ENCODE data around the gene LENG1. TPM values are rescaled to one million over a fixed set of nuclear protein-coding genes. Genes with fewer than 3 reads are reported as not detected.
"Not testable (repeated sequence)": the region's sequence is repeated elsewhere in the genome, so short reads cannot be mapped to it uniquely, and the experiment has no call there.

The LENG1 gene
- total RNA-seq, 1 donor from 2014 or later = 8.9 TPM

DNA sequence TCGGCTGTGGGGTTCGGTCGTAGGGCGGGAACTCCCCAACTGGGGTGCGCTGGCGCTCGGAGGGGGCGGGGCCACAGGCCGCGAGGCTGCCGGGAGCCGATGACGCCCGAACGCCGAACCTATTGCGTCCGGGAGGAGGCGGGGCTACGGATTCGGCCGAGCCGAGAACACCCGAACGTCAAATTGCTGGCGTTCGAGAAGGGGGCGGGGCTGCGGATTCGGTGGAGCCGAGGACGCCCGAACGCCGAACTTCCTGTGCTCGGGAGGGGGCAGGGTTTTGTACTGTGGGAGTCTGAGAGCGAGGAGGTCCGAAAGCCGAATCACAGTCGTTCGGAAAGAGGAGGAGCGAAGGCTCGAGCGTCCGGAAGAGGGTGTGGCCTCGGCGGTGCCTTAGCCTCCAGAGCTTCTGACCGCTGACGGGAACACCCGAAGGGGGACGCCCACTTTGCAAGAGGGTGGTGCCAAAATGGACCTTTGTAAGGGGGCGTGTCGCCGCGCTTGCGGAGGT, 31.0 kb upstream of the LENG1 start:
- intact Hi-C loops (cut with micrococcal nuclease) = loop anchor here (1.0 to 5.0 kb wide), 11 partner anchors 10 to 1951 kb away; partner anchors contain the start of genes CNOT3, LENG1, MYADM and NDUFA3

DNA sequence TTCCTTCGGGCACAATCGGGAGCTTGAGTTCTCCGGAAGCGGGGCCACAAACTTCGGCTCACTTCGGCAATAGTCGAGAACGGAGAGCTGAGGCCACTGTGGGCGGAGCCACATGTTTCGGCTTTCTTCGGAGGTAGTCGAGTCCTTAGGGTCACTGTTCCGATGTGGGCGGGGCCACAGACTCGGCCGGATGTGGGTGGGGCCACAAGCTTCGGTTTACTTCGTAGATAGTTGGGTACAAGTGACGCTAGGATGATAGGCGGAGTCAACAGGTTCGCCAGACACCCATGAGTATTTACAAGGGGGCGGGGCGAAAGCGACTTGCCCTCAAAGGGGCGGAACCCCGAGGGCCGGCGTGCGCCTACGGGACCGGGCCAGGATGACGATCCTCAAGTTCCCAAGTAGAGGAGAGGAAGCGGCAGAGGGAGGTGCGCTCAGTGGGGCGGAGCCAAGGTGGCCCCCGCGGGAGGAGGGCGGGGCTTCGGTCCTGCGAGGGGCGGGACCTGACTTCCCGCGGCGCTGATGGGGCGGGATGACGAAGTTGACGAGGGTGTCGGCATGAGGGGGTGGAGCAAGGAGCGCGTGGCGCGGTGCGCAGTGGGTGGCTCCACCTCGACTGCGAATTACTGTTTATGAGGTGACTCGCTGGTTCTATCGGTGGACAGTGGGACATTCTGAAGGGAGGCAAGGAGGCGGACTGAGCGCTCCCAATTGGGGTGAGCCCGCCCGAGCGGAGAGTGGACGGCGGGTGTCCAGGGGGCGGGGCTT, 30.4 kb upstream of the LENG1 start:
- intact Hi-C loops (cut with micrococcal nuclease) = loop anchor here (1.0 to 5.0 kb wide), 17 partner anchors 10 to 1951 kb away; partner anchors contain the start of genes CNOT3, FIZ1, KMT5C and LENG1

DNA sequence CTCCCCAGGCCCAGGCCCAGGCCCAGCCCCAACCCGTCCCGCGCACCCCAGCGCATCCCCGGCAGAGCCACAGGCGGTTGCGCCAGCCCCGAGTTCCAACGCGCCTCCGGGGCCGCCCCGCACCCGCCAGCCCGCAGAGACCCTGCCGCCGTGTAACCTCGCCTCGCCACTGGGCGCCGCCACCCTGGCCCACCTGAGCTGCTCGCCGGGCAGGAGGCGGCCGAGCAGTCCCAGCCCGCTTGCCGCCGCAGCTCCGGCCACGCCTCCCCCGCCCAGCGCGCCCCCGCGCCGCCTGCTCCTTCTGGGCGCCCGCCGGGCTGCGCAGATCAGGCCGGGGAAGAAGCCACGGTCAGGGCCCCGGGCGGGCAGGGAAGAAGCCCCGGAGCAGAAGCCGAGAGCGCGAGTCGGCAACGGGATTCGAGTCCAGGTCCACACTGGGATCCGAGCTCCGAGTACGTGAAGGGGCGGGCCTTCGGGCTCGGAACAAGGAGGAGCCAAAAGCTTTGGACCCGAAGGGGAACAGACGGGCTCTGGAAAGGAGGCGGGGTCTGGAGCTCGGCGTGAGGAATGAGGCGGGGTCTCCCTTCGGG, 29.7 kb upstream of the LENG1 start, which contains the start of gene MBOAT7:
Gene MBOAT7 (minus strand): TSS at position 436 of the 590 bp plus-strand sequence. CDS start 1,072 bp downstream, outside the sequence.
- intact Hi-C loops (cut with micrococcal nuclease) = loop anchor here (1.0 to 2.0 kb wide), 7 partner anchors 11 to 1932 kb away; partner anchors contain the start of genes FIZ1, KMT5C, LENG8 and ZNF787

DNA sequence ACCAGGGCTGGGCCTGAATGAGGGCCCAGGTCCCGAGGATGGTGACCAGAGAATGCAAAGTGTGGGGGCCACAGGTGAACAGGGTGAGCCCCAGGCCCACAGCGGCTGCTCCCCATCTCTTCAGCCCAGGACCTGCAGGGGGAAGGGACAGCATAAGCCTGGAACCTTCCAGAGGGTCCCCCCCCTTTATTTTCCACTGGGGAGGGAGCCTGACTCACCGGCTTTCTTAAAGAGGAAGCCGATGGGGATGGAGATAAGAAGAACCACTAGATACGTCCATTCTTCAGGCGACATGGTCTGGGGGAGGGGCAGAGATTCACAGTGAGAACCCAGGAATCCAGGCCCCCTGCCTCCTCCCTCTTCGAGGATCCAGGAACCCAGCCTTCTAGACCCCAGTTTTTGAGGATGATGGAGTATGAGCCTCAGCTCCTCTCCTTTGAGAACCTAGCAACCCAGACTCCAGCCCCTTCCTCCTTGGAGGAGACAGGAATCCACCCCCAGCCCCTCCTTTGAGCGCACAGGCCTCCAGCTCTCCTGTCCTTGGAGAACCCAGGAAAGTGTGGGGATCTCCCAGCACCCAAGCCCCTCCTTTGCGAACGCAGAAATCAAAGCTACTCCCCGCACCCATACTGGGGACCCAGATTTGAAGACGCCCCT, 28.8 kb upstream of the LENG1 start:
- intact Hi-C loops (cut with micrococcal nuclease) = loop anchor here (2.0 kb wide), 1 partner anchor 20 kb away; no protein-coding TSS in a partner anchor

DNA sequence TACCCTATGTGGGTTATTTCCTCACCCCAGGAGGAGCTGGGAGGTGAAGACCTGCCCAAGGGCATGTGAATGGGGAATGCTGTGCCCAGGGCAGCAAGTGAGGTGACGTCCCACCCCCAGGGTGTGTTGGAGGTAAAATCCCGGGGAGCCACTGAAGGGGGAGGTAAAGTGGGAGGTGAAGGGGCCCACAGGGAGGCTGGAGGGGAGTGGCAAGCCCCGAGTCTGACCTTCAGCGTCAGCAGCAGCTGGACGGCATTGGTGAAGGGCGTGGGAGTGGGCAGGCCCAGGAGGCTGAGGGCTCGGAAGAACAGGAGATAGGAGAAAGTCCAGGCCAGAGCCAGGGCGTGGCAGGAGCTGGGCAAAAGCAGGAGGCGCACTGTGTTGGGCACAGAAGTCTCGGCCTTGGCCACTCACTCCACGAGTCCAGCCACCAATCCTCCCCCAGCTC, 27.4 kb upstream of the LENG1 start:
- intact Hi-C loops (cut with micrococcal nuclease) = no loop called here

DNA sequence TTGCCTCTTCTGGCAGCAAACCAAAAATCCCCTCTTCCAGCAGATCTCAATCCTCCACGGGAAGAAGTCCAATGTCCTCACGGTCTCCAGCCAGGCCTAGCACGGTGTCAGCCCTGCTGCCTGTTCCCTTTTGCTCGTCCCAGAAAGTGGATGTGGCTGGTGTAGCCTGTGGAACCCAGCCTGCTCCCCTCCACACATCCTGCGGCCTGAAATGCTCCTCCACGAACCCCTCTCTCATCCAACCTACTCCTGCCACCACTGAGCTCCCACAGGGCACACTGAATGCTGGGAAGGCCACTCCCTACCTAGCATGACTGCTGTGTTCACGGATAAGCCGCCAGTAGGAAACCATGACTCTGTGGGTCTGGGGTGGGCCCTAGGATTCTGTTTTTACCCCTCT, 26.8 kb upstream of the LENG1 start:
- intact Hi-C loops (cut with micrococcal nuclease) = no loop called here

DNA sequence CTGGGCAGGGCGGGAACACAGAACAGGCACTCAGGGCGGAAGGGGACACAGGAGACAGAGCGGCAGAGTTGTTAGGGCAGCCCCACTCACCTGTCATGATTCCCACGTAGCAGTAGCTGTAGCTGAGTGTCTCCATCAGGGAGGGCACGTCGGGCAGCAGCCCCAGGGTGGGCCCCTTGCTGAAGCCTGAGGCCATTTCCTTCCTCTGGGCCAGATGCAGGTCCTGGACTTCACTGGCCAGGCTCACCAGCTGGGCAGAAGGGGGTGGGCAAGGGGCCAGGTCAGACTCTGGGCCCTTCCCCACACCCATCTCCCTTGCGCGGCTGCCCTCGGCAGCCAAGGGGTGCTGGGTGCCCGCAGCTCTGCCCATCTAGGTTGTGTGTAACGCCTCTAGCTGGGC, 23.9 kb upstream of the LENG1 start:
- intact Hi-C loops (cut with micrococcal nuclease) = no loop called here

DNA sequence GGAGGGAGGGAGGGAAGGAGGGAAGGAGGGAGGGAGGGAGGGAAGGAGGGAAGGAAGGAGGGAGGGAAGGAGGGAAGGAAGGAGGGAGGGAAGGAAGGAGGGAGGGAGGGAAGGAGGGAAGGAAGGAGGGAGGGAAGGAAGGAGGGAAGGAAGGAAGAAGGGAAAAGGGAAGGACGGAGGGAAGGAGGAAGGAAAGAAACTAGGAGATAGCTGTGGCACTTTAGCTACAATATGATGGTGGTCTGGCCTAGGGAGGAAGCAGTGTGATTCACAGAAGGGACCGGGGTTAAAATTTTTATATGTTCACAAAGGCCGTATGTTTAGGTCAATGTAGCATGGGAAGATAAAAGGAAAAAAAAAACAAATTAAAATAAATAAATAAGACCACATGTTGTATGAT, 22.4 kb upstream of the LENG1 start:
- intact Hi-C loops (cut with micrococcal nuclease) = not testable (repeated sequence)

DNA sequence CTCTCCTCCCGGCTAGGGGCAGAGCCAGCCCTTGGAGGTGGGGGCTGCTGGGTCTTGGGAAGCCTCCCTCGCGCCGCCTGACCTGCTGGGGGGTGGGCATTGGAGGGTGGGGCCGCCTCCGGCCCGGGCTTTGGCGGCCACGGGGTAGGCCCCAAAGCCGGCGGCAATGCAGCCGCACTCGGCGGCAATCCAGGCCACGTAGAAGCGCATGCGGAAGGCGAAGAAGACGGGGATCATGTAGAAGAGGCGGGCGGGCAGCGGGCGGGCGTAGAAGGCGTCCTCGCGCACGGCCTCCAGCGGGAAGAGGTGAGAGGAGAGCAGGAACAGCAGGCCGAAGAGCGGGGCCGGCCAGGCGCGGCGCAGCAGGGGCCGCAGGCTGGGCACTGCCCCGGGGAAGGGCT, 21.2 kb upstream of the LENG1 start:
- intact Hi-C loops (cut with micrococcal nuclease) = no loop called here

DNA sequence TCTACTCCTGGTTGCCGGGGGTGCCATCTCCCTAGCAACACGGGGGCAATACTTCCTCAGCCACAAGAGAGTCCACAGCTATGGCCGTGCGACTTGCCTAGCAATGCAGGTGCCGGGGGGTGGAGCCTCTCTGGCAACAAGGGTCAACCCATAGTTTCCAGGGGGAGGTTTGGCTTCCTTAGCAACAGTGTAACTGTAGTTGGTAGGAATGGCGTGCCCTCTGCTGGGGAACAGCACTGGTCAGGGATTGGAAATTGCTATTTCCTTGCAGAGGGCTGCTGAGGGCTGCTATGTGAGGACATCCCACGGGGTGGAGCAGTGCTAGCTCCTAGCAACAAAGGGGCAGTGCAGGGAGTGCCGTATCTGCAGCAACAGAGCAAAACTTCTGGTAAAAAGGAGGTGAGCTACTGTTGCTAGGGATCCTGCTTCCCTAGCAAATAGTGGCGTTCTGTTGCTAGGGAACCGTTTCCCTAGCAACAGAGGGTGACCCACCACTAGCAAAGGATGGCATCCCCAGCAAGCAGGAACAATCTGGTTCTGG, 20.5 kb upstream of the LENG1 start:
- intact Hi-C loops (cut with micrococcal nuclease) = no loop called here

DNA sequence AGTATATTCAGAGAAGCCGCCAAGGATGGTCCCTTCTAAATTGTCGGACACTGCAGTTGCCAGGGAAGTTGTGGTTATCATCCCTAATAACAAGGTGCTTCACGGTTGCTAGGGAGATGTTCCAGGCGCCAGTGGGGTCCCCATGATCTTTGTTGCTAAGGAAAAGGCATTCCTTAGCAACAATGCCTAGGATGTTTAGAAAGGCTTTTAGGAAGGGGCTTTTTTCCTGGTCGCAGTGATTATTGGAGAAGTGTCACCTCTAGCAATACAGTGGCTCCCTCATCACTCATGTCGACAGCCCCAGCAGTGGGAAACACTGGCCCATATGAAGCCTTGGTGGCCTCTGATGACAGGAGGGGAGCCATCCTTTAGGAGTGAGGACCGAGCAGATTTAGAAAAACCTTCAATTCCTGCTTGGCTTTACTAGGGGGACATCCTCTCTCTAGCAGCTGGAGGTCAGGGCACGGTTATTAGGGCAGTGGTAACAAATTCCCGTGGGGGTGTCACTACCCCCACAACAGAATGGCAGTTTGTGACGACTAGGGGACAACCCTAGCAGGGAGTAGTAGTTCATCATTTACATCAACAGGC, 19.8 kb upstream of the LENG1 start:
- intact Hi-C loops (cut with micrococcal nuclease) = no loop called here

DNA sequence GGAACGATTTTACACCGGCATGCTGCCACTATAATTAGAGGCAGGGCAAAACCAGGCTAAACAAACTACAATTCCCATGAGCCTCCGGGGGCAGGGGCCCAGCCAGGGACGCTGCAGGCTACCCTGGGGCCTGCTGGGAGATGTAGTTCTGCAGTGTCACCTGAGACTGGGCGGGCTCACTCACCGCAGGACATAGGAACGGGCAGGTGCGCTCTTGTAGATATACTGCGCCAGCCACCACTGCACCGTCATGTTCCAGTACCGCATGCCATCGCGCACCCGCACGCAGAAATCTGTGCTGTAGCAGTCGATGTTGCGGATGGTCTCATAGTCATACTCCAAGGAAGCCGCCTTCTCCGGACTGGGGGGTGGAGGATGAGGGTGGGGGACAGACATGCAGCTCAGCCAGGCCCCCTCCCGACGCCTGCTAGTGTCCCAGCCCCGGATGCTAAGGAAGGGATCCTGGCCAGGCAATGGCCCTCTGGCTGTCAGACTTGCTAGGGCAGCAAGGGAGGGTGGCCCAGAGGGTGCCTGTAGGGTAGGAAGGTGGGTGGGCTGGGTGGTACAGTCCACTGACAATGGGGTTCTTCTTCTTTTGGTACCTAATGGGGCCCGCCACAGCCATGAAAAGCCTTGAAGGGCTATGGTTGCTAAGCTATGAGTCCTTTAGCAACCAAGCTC, 19.2 kb upstream of the LENG1 start:
- intact Hi-C loops (cut with micrococcal nuclease) = loop anchor here (1.0 kb wide), 1 partner anchor 11 kb away; the partner anchor contains the start of gene MBOAT7

DNA sequence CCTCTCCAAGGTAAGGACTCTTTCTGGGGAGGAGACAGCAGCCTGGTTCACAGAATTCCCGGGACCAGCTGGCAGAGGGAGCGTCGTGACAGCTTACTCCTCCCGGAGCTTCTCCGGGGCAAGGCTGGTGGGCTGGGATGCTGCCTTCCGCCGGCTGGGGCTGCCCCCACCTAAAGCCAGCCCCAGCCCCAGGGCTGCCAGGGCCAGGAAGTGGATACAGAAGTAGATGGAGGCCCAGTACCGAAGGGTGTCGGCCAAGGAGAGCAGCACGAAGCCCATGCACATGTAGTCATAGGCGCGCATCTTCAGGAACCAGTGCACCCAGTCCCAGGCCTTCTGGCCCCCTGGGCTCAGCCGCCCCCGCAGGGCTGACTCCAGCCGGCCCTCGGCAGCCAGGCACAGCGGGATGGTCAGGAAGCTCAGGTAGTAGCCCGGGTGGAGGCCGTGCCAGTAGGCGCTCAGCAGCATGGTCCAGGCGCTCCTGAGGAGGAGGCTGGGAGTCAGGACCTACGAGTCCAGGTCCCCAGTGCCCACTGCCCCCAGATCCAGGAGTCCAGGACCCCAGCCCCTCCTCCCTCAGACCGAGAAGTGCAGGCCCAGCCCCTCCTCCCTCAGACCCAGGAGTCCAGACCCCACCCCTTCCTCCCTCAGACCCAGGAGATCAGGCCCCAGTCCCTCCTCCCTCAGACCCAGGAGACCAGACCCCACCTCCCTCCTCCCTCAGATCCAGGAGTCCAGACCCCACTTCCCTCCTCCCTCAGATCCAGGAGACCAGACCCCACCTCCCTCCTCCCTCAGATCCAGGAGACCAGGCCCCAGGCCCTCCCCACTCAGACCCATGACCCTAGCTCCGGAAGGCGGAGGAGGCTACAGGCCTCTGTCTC, 14.7 kb upstream of the LENG1 start:
- intact Hi-C loops (cut with micrococcal nuclease) = no loop called here

DNA sequence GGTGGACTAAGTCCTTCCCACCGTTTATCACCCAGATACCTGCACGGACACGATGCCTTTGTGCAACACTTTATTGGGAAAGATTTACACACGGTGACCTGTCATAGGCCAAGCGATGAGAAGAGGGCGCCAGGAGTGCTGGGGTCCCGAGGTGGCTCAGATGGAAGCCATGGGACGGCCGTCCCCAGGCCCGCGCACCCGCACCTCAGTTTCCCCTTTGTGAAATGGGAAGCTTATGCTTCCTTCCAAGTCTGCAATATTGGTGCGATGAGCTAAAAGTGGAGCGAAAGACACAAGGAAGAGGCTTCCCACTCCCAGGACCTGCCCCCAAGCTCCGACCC, 13.8 kb upstream of the LENG1 start:
- intact Hi-C loops (cut with micrococcal nuclease) = no loop called here

DNA sequence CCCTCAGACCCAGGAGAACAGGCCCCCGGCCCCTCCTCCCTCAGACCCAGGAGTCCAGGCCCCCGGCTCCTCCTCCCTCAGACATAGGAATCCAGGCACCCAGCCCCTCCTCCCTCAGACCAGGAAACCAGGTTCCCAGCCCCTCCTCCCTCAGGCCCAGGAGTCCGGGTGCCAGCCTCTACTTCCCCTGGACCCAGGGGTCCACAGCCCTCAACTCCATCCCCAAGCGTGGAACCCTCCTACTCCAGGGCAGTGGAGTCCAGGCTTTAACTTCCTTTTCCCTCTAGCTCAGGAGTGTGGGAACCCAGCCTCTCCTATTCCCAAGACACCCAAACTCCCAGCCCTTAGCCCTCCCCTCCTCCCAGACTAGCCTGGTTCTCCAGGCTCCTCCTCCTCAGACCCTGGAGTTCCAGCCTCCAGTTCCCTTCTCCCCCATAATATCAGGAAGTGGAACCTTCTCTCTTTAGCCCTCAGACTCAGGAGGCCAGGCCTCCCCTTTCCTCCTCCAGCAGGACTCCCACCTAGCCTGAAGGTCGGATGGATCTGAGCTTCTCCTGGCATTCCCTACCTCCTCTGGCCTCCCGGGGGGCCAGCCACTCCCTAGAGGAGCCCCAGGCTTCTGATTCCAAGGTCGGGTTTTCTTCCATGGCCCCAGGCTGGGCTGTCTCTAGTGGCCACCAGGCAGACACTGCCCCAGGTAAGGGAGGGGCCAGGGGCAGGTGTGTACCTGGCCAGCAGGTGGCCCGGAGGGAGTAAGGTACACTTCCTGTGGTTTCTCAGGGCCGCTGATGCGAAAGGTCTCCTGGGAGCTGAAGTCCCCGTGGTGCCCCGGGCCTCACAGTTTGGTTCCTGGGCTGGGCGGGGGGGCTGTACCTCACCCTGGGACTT, 13.2 kb upstream of the LENG1 start, which contains the start of gene TMC4:
Gene TMC4 (minus strand): TSS at position 690 of the 888 bp plus-strand sequence. CDS start 43 bp downstream, at position 647.
- intact Hi-C loops (cut with micrococcal nuclease) = no loop called here

DNA sequence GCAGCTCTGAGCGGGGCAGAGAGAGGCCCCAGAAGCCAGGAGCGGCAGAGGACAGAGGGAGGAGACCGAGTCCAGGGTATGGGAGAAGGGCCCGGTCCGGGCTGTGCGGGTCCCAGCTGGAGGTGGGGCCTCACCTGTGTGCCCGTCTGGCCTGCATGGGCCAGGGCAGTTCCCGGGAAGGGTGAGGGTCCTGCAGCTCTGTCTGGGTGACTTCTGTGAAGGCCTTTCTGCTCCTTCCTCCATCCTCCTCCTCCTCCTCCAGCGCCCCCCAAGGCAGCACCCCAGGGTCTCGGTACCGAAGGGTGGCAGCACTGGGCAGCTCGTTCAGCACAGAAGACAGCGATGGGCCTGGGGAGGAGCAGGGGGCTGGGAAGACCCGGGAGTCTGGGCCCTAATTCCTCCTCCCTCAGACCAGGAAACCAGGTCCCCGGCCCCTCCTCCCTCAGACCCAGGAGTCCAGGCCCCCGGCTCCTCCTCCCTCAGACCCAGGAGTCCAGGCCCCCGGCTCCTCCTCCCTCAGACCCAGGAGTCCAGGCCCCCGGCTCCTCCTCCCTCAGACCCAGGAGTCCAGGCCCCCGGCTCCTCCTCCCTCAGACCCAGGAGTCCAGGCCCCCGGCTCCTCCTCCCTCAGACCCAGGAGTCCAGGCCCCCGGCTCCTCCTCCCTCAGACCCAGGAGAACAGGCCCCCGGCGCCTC, 12.4 kb upstream of the LENG1 start:
- intact Hi-C loops (cut with micrococcal nuclease) = not testable (repeated sequence)

DNA sequence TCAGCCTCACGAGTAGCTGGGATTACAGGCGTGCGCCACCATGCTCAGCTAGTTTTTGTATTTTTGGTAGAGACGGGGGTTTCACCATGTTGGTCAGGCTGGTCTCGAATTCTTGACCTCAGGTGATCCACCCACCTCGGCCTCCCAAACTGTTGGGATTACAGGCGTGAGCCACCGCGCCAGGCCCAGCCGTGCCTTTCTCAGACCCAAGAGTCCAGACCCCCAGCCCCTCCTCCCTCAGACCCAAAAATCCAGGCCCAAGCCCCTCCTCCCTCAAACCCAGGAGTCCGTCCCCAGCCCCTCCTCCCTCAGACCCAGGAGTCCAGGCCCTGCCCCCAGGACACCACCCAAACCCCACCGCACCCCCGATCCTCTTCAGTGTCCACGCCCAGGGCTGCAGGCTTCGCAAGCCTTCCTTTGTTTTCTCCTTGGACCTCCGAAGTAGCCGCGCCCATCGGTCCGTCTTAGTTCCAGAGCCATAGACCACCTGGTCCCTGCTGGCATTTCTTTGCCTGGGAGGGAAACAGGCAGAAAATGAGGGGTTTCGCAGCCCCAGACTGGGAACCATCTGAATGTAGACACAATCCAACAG, 9.7 kb upstream of the LENG1 start:
- intact Hi-C loops (cut with micrococcal nuclease) = no loop called here
